GM18517 (cell line): ENCODE data around the gene HNRNPAB.
"Not testable (repeated sequence)": the region's sequence is repeated elsewhere in the genome, so short reads cannot be mapped to it uniquely, and the experiment has no call there.

ENCODE experiments used
- ATAC-seq: cut with Tn5 transposase; IDR thresholded peaks from one replicate; pipeline ENCODE4 v1.9.1; 2021; ENCODE audit warnings: mild to moderate bottlenecking, moderate library complexity; ENCODE audit not compliant: unreplicated experiment

The HNRNPAB gene

DNA sequence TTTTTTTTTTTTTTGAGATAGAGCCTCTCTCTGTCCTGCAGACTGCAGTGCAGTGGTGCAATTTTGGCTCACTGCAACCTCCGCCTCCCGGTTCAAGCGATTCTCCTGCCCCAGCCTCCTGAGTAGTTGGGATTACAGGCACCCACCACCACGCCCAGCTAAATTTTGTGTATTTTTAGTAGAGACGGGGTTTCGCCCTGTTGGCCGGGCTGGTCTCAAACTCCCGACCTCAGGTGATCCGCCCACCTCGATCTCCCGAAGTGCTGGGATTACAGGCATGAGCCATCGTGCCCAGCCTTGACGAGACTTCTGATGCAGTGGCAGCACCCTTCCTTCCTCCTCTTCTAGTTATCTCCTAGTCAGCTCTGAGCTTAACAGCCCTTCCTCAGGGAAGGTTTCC lies 24.8 kb downstream of the HNRNPAB start:
- not testable (repeated sequence) for ATAC-seq

GRCh38 chr5:178229861-178230260 lies 25.5 kb downstream of the HNRNPAB start:
- no peak for ATAC-seq

- ATAC-seq: no peak
Observed at GRCh38 chr5:178230879-178231538, 26.7 kb downstream of the HNRNPAB start.

GRCh38 chr5:178231539-178232123 lies 27.3 kb downstream of the HNRNPAB start:
- ATAC-seq: no peak

- ATAC-seq: peak; percentile 62
Observed at GRCh38 chr5:178232124-178232919, 28.0 kb downstream of the HNRNPAB start, which contains the start of gene PHYKPL. Gene PHYKPL (minus strand): TSS chr5:178232802. CDS start chr5:178232550, 252 bp downstream.

- ATAC-seq: peak; percentile 16
Observed at GRCh38 chr5:178232920-178233429, 28.6 kb downstream of the HNRNPAB start.

DNA sequence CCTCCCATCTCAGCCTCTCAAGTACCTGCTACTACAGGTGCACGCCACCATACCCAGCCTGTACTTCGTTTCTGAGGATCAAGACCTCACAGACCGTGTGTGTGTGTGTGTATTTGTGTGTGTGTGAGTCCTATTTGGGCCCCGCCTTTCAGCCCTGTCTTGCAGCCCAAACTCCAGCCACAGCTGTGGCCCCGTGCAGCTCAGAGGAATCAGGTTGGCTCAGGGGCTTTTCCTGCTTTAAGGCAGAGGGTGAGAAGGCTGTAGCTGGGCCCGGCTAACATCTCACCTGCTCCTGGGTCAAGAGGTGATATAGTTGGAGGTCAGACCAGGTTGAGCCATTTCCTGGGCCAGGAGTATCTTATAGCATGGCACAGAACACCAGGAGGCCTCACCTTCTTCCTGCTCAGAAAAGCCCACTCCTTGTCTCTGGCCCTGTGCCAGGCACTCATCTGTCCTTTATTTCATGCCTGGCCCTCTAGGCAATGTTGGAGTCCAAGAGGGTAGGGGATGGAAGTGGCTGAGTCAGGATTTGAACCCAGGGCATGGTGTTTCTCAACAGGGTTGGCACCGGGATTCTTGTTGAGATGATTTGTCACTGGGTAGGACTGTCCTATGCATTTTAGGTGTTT lies 29.9 kb downstream of the HNRNPAB start:
- no peak for ATAC-seq

GRCh38 chr5:178234750-178235587 lies 30.6 kb downstream of the HNRNPAB start:
- ATAC-seq: no peak

- ATAC-seq: no peak
Observed at GRCh38 chr5:178235588-178235974, 31.2 kb downstream of the HNRNPAB start.

DNA sequence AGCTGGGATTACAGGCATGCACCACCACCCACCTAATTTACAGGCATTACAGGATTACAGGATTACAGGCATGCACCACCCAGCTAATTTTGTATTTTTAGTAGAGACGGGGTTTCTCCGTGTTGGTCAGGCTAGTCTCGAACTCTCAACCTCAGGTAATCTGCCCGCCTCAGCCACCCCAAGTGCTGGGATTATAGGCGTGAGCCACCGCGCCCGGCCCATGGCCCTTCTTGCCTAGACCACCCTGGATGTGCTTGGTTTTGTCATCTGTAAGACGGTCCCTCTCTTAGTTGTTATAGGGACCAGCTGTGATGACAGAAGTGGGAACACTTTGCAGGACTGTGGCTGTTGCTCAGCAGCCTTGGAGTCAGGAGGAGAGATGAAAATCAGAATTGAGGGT lies 31.8 kb downstream of the HNRNPAB start:
- no peak for ATAC-seq

GRCh38 chr5:178236679-178237078 lies 32.3 kb downstream of the HNRNPAB start:
- no peak for ATAC-seq

GRCh38 chr5:178237431-178238312 lies 33.3 kb downstream of the HNRNPAB start:
- no peak for ATAC-seq

- ATAC-seq: no peak
Observed at GRCh38 chr5:178238313-178238635, 33.9 kb downstream of the HNRNPAB start.

DNA sequence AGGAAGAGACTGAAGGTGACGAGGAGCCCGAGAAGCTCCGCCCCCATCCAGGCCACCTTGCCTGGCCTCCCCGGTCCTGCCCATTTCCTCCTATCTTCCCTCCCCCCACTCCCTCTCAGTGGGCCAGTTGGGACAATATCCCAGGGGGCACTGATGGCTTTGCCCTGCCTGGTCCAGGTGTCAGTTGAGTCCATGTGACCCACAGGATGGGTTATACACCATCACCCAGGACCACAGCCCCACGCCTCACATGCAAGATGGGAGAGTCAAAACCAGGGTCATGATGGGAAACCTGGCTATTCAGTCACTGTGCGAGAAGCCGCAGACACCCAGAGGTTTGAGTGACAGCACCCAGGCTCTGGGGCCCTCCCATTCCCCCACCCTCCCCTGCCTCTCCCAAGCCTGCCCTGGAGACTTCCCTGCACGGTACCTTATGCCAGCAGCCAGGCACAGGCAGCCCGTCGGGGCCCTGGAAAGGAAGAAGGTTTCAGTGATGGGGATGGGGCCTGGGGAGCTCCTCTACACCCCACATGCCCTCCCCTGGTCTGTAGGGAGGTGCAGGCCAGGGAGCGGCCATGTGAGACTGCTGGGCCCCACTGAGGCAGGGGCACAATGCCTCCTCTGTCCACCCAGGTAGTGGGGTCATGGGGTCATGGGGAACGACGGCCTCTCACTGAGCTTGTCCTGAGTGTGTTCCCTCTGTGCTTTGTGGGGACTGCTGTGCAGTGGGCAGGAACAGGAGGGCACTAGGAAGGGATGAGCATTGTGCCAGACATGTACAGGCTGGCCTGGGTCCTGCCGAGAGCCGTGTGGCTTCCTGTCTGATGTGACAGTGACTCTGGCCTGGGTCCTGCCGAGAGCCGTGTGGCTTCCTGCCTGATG lies 34.6 kb downstream of the HNRNPAB start:
- no peak for ATAC-seq

- ATAC-seq: not testable (repeated sequence)
Observed at GRCh38 chr5:178239626-178240301, 35.4 kb downstream of the HNRNPAB start.

- no peak for ATAC-seq
Observed at GRCh38 chr5:178240341-178240741, 36.0 kb downstream of the HNRNPAB start.

- ATAC-seq: no peak
Observed at GRCh38 chr5:178240766-178241165, 36.4 kb downstream of the HNRNPAB start.

DNA sequence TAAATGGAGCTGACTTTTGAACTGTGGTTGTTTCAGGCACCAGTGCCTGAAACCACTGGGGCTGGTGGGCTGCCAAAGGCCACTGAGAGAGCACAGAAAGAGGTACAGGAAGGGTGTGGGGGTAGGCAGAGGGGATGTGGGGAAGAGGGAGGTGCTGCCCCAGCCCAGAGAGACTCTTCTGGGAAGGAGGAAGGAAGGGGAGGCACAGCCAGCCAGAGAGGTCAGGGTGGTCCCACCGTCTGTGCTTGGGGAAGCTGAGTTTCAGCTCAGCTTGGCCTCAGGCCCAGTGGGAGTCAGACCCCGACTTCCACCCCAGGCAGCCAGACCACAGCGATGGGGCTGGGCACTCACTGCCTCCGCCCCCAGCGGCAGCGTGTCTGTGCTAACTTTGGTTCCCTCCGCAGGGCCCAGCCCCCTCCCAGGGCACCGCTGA lies 36.9 kb downstream of the HNRNPAB start:
- ATAC-seq: no peak
